IMR-90 (cell line): Measurements from ENCODE around the gene M6PR. TPM values are rescaled to one million over a fixed set of nuclear protein-coding genes. Genes with fewer than 3 reads are reported as not detected.

Experiments
- ATAC-seq: fragments of 200-7000 bp; cut with Tn5 transposase; 2 replicates; pipeline ENCODE4 v1.9.1; 2020; ENCODE audit warnings: low read depth, mild to moderate bottlenecking, moderate library complexity
- BruUV-seq: library from RNA; stranded (reverse); fragments of 400-500 nt; replicated peaks from 2 replicates; lab custom pipeline; 2021; lab: Mats Ljungman, UMichigan
- CTCF ChIA-PET: fragments of 300-600 bp; formaldehyde crosslinking; extraction: SDS; loops from one replicate; lab custom pipeline; 2021; ENCODE audit warnings: antibody characterized with exemption; lab: Yijun Ruan, JAX
- POLR2A ChIA-PET: fragments of 300-600 bp; sonication (Branson Sonifier 250); formaldehyde crosslinking; loops from one replicate; lab custom pipeline; 2022; ENCODE audit warnings: antibody characterized with exemption; ENCODE audit not compliant: unreplicated experiment; lab: Charles Lee
- DNase-seq: peaks from one replicate; pipeline ENCODE4 v3.0.0; 2013
- H2AFZ ChIP-seq: replicated peaks from 2 replicates; pipeline ENCODE3; 2013; ENCODE audit warnings: low read length, mild to moderate bottlenecking; ENCODE audit not compliant: poor library complexity
- H2AK5ac ChIP-seq: 2 replicates; pipeline ENCODE4 v1.6.1; 2013; ENCODE audit warnings: low read depth, low read length, inconsistent platforms
- H2AK9ac ChIP-seq: replicated peaks from 2 replicates; pipeline ENCODE3; 2013; ENCODE audit warnings: mild to moderate bottlenecking, low read depth, low read length, moderate library complexity; ENCODE audit not compliant: poor library complexity
- H2BK120ac ChIP-seq: 2 replicates; pipeline ENCODE4 v1.6.1; 2013; ENCODE audit warnings: low read depth, low read length, inconsistent platforms
- H2BK15ac ChIP-seq: 3 replicates; pipeline ENCODE4 v1.6.1; 2013; ENCODE audit warnings: low read depth, low read length, inconsistent platforms
- H2BK20ac ChIP-seq: 2 replicates; pipeline ENCODE4 v1.6.1; 2013; ENCODE audit warnings: low read depth, mild to moderate bottlenecking, inconsistent platforms, low read length, moderate library complexity
- H2BK5ac ChIP-seq: 2 replicates; pipeline ENCODE4 v1.6.1; 2013; ENCODE audit warnings: mild to moderate bottlenecking, low read depth, low read length, inconsistent platforms; ENCODE audit not compliant: poor library complexity, severe bottlenecking
- H3K14ac ChIP-seq: replicated peaks from 2 replicates; pipeline ENCODE4 v1.6.1; 2013; ENCODE audit warnings: low read depth, low read length, inconsistent platforms
- H3K18ac ChIP-seq: 2 replicates; pipeline ENCODE4 v1.6.1; 2013; ENCODE audit warnings: low read depth, low read length, control low read depth
- H3K23ac ChIP-seq: 2 replicates; pipeline ENCODE4 v1.6.1; 2013; ENCODE audit warnings: low read depth, low read length, inconsistent platforms
- H3K27ac ChIP-seq: 2 replicates; pipeline ENCODE4 v1.5.1; 2013; ENCODE audit warnings: mild to moderate bottlenecking, control low read depth, low read length; ENCODE audit not compliant: insufficient read depth
- H3K27me3 ChIP-seq: 2 replicates; pipeline ENCODE4 v1.6.1; 2013; ENCODE audit warnings: low read length; ENCODE audit not compliant: control insufficient read depth, insufficient read depth
- H3K36me3 ChIP-seq: 2 replicates; pipeline ENCODE4 v1.6.1; 2013; ENCODE audit warnings: low read length, mixed read lengths; ENCODE audit not compliant: control insufficient read depth, insufficient read depth
- H3K4ac ChIP-seq: 2 replicates; pipeline ENCODE4 v1.6.1; 2013; ENCODE audit warnings: low read depth, low read length, inconsistent platforms
- H3K4me1 ChIP-seq: 2 replicates; pipeline ENCODE4 v1.6.1; 2013; ENCODE audit warnings: low read length, mixed read lengths; ENCODE audit not compliant: control insufficient read depth, insufficient read depth
- H3K4me2 ChIP-seq: 2 replicates; pipeline ENCODE4 v1.6.1; 2013; ENCODE audit warnings: low read depth, mild to moderate bottlenecking, control low read depth, low read length, moderate library complexity
- H3K4me3 ChIP-seq: 2 replicates; pipeline ENCODE4 v1.5.1; 2013; ENCODE audit warnings: low read depth, mild to moderate bottlenecking, control low read depth, low read length, moderate library complexity; ENCODE audit not compliant: insufficient read depth
- H3K56ac ChIP-seq: 2 replicates; pipeline ENCODE4 v1.6.1; 2013; ENCODE audit warnings: low read length, inconsistent platforms; ENCODE audit not compliant: insufficient read depth; ENCODE audit errors: extremely low read depth
- H3K79me1 ChIP-seq, 2 experiments: 2 replicates each; pipeline ENCODE4 v1.6.1; 2013; ENCODE audit warnings: low read length in 2 of 2, inconsistent platforms in 1 of 2, low read depth in 1 of 2
- H3K9ac ChIP-seq: 2 replicates; pipeline ENCODE4 v1.6.1; 2013; ENCODE audit warnings: low read depth, low read length, control low read depth
- H3K9me1 ChIP-seq: 2 replicates; pipeline ENCODE4 v1.6.1; 2013; ENCODE audit warnings: low read length, inconsistent platforms; ENCODE audit not compliant: insufficient read depth
- H3K9me3 ChIP-seq: 2 replicates; pipeline ENCODE4 v1.6.1; 2013; ENCODE audit warnings: low read length; ENCODE audit not compliant: control insufficient read depth, insufficient read depth
- H4K20me1 ChIP-seq: 2 replicates; pipeline ENCODE4 v1.6.1; 2013; ENCODE audit warnings: low read length, inconsistent platforms; ENCODE audit not compliant: insufficient read depth
- H4K5ac ChIP-seq: 2 replicates; pipeline ENCODE4 v1.6.1; 2013; ENCODE audit warnings: mild to moderate bottlenecking, low read depth, low read length, control low read depth
- H4K8ac ChIP-seq, 2 experiments: 2 replicates each; pipeline ENCODE4 v1.6.1; 2013; ENCODE audit warnings: low read depth in 2 of 2, low read length in 2 of 2, control low read depth in 1 of 2, inconsistent platforms in 1 of 2
- H4K91ac ChIP-seq: 2 replicates; pipeline ENCODE4 v1.6.1; 2013; ENCODE audit warnings: low read depth, low read length, inconsistent platforms; ENCODE audit not compliant: insufficient read depth
- CEBPB ChIP-seq: IDR thresholded peaks from 2 replicates; pipeline ENCODE4 v1.6.1; 2012; ENCODE audit warnings: low read depth, low read length, improper control_type of control experiment
- CTCF ChIP-seq: conservative IDR thresholded peaks from 2 replicates; pipeline ENCODE4 v1.5.1; 2012; ENCODE audit warnings: mild to moderate bottlenecking, low read depth, low read length, improper control_type of control experiment
- RAD21 ChIP-seq: IDR thresholded peaks from 2 replicates; pipeline ENCODE4 v1.6.1; 2012; ENCODE audit warnings: low read length, improper control_type of control experiment
- RFX5 ChIP-seq: IDR thresholded peaks from 2 replicates; pipeline ENCODE4 v1.8.0; 2012; ENCODE audit warnings: low read depth, mild to moderate bottlenecking, low read length, moderate library complexity
- WGBS, 2 experiments: methylation state at CpG; one replicate each; pipeline versions ENCODE4 v1.1.5 to v1.1.7; 2013; ENCODE audit warnings: missing lambda C conversion rate in 2 of 2; ENCODE audit not compliant: insufficient read length in 1 of 2; ENCODE audit errors: extremely low coverage in 2 of 2; 5-methylcytosine and 5-hydroxymethylcytosine counted together
- dilution Hi-C: fragments of 300-500 bp; cut with HindIII; formaldehyde crosslinking; loops from one replicate; pipeline ENCODE4 v1.14.3; 2018; ENCODE audit warnings: low sequenced_read_pairs; ENCODE audit not compliant: unreplicated experiment
- in situ Hi-C: fragments of 300-500 bp; cut with MboI; formaldehyde crosslinking; loops from 3 replicates; pipeline ENCODE4 v1.14.3; 2019; ENCODE audit warnings: low sequenced_read_pairs, inconsistent platforms, mixed read lengths
- intact Hi-C: fragments of 100-400 bp; cut with micrococcal nuclease; formaldehyde crosslinking; loops from 2 replicates; pipeline ENCODE4 v1.10.0; 2022
- polyA plus RNA-seq, 3 experiments: library from polyadenylated mRNA; depleted of rRNA; stranded (reverse); fragments of >200 nt; gene quantifications; 2 replicates each; pipeline ENCODE4 v1.2.3, GENCODE V29; 2012; ENCODE audit warnings: low replicate concordance in 1 of 3
- total RNA-seq: library from RNA; depleted of rRNA; stranded (reverse); fragments of >200 nt; gene quantifications from 2 replicates; pipeline ENCODE4 v1.2.3, GENCODE V29; 2012

Gene M6PR
- total and polyA plus RNA-seq, 2 of the 4 experiments (the other 2 are of a cell fraction): 86.6 to 140 TPM

- Histone ChIP-seq H3K14ac (no peak overlapping the region), H3K9me3 (no peaks in the 10 kb centered on the region), H3K56ac (no peak overlapping the region), H2BK20ac (no peak overlapping the region), H4K8ac (no peak overlapping the region), H3K79me1 (peaks cover 9 to 22% of the 10 kb centered on the region in 2 experiments), H3K4me2 (no peak overlapping the region), H3K27me3 (no peaks in the 10 kb centered on the region), H3K4me1 (no peaks in the 10 kb centered on the region), H2AFZ (no peak overlapping the region), H3K9ac (no peak overlapping the region), H4K91ac (no peak overlapping the region), H4K20me1 (peaks cover 11% of the 10 kb centered on the region; the same call in 1 of the 2 replicates), H3K18ac (no peak overlapping the region), H2AK9ac (no peak overlapping the region), H3K36me3 (peaks cover 25% of the 10 kb centered on the region), H2BK15ac (no peak overlapping the region), H2AK5ac (no peak overlapping the region), H3K23ac (no peak overlapping the region), H2BK120ac (no peak overlapping the region), H3K4ac (no peak overlapping the region), H2BK5ac (no peak overlapping the region), H3K4me3 (no peak overlapping the region), H3K9me1 (no peaks in the 10 kb centered on the region; the same call in 1 of the 2 replicates), H3K27ac (no peak overlapping the region), H4K5ac (no peak overlapping the region)
- intact Hi-C loops: no loop called here
- BruUV-seq: no TSS peak
- TF ChIP-seq RFX5 (no peak), RAD21 (no peak), CEBPB (peak; percentile 84), CTCF (no peak)
- ChIA-PET POLR2A (no interaction called here), CTCF (no interaction called here)
- ATAC-seq (no peak), DNase-seq (no peak)
- dilution Hi-C loops: no loop called here
- no CpG with 5 or more reads among the region's 10 CpGs for WGBS, 2 experiments
- in situ Hi-C loops: no loop called here
These were observed 5.8 kb downstream of the M6PR start for GRCh38 chr12:8943565-8944186.
